T-helper 2 cell treated with Interferon-gamma antibody and Interleukin-4, amounts not matched to agents 100 ng/mL and 5 ng/mL, for 36 hours (primary cell): ENCODE results near the gene AAMP. TPM values are rescaled to one million over a fixed set of nuclear protein-coding genes. Genes with fewer than 3 reads are reported as not detected.

Source experiments
- intact Hi-C: fragments of 100-400 bp; cut with micrococcal nuclease; formaldehyde crosslinking; loops from one replicate; pipeline ENCODE4 v1.15.1; 2023
- total RNA-seq: library from RNA; stranded (reverse); gene quantifications from 2 replicates; pipeline ENCODE4 v1.2.3, GENCODE V29; 2022

The AAMP gene
- total RNA-seq, 1 donor from 2014 or later, result 54.4 TPM

GRCh38 chr2:218229239-218229638, 40.7 kb downstream of the AAMP start:
- intact Hi-C loops, result loop anchor here (1.0 to 5.0 kb wide), 3 partner anchors 11 to 948 kb away; partner anchors contain the start of genes CNPPD1 and RETREG2

DNA sequence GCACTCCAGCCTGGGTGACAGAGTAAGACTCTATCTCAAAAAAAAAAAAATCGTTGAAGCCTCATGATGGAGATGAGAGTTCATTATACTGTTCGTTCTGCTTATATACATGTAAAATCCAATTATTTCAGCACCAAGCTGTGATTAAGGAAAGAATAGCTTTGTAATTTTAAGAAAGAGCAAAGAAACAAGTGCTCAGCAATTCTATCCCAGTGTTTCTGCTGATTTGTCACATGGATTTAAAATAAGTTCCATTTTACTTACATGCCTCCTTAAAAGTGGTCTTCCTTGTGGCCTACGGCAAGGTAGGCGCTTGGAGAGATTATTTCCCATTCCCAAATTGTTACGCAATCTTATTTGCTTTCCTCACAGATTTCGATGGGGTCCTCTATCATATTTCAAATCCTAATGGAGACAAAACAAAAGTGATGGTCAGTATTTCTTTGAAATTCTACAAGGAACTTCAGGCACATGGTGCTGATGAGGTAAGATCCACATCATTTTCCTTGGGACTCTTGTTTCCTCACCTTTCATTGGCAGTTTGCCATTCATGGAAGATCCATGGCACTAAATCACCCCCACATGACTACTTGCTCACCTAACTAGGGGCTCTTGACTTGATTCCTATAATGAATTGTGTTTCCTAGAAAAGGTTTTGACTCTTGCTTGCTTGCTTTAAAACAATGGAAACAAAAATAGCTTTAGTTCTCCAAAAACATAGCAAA, 41.4 kb downstream of the AAMP start:
- intact Hi-C loops, result loop anchor here (1.0 to 5.0 kb wide), 3 partner anchors 10 to 949 kb away; partner anchors contain the start of genes CNPPD1 and RETREG2

DNA sequence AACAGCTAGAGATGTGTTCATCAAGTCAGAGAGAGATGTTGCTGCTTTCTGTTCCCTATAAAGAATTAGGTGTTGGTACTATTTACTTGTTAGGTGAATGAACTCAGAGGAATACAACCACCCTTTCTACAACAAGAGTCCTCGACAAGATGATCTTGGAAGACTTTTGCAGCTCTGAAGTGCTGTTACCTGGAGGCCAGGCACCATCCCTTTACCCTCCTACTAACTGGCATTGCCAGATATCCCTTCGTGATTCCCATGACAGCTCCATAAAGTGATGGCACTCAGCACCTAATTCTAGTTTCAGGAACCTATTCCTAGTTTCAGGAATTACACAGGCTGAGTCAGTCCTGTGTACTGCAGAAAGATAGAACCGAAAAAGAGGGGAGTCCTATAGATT, 43.0 kb downstream of the AAMP start:
- intact Hi-C loops, result loop anchor here (5.0 kb wide), 1 partner anchor 950 kb away; the partner anchor contains the start of genes CNPPD1 and RETREG2

DNA sequence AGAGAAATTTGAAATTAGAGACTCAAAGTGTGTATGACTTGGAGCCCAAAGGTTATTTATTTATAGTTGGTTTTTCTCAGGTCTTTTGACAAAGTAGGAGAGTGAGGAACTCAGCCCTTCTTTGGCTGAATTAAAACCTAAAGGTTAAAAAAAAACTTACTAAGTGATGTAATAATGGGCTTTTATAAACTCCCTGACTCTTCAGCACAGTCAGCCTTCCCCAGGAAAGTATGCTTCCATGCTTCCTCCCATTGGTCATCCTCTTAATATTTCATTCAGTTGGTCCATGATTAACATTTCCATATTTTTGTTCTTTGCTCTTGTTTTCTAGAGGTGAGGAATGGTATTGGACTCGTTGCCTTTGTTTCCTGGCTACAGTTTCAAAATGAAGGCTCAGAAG, 45.8 kb downstream of the AAMP start:
- intact Hi-C loops, result no loop called here

DNA sequence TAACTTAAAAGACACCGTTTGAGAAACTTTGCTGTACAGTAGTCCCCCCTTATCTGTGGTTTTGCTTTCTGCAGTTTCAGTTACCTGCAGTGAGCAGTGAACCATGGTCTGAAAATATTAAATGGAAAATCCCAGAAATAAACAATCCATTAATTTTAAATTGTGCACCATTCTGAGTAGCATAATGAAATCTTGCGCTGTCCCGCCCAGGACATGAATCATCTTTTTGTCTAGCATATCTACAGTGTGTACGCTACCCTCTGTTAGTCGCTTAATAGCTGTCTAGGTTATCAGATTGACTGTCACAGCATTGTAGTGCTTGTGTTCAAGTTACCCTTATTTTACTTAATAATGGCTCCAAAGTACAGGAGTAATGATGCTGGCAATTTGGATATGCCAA, 46.9 kb downstream of the AAMP start:
- intact Hi-C loops, result no loop called here

DNA sequence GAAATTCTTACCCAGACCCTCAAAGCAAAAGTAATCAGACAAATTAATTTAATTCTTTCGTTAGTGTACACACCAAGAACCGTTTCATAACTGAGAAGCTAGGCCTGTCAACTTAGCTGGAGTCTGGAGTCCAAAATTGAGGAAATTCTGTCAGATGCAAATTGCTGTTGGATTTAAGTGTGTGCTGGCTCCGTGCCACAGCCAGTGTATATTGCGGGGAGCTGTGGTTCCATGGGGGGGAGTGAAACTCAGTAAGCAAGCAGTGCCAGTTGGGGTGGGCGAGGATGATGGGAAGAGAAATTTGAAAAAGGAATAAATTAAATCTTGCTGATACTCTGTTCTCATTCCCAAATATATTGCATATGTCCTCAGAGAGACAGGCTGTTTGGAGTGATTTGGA, 48.9 kb downstream of the AAMP start:
- intact Hi-C loops, result no loop called here

DNA sequence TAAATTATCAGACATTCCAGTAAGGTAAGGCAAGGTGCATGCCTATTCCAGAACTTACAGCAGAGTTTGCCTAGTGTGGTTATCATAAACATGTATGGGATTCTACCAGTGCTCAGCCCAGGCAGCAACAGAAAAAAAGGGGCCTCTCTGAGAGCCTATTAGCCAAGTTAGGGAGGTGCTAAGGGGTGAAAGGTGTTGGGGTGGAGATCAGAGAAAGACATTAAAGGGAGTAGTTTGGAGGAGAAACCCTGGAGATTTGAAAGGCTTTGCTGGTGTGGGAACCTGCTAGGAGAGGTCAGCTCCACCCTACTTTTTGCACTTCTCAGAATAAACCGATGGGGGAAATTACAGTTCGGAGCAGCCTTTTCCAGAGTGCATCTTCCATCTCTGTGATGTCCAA, 50.0 kb downstream of the AAMP start:
- intact Hi-C loops, result loop anchor here (2.0 to 5.0 kb wide), 5 partner anchors 37 to 1723 kb away; partner anchors contain the start of genes CXCR1, DNPEP, RPL37A and STK11IP

- intact Hi-C loops, result loop anchor here (1.0 to 5.0 kb wide), 7 partner anchors 11 to 1721 kb away; partner anchors contain the start of genes CNOT9, CXCR1, DNPEP and RPL37A
Observed at GRCh38 chr2:218218268-218219185, 51.4 kb downstream of the AAMP start.

- intact Hi-C loops, result loop anchor here (1.0 to 5.0 kb wide), 12 partner anchors 12 to 1720 kb away; partner anchors contain the start of genes AAMP, CNOT9, CXCR1 and DNPEP
Observed at GRCh38 chr2:218217360-218218267, 52.3 kb downstream of the AAMP start.

GRCh38 chr2:218216674-218217359, 53.1 kb downstream of the AAMP start, which contains the start of gene ARPC2:
ARPC2 (plus strand) TSS chr2:218217189; CDS start chr2:218217471, 282 bp downstream.
- intact Hi-C loops, result loop anchor here (1.0 to 5.0 kb wide), 9 partner anchors 30 to 1720 kb away; partner anchors contain the start of genes AAMP, CXCR1, DNPEP and PNKD

DNA sequence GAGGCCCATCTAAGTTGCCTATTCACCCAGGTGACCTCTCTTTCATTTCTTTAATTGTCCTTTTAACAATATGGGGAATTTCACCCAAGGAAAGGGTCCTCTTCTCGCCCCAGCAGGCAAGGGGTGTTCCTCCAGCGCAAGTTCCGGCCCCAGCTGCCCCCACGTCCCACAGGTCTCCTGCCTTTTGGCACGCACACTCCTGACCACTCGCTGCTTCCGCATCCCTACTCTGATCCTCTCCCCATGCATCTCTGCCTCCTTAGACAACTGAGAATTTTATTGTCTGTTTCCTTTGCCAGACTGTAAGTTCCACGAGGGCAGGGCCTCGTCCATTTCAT, 53.6 kb downstream of the AAMP start:
- intact Hi-C loops, result loop anchor here (2.0 to 5.0 kb wide), 6 partner anchors 30 to 1719 kb away; partner anchors contain the start of genes CXCR1, DNPEP, RPL37A and STK11IP

Other genes starting within 250 kb of the AAMP start
- 1.1 and 1.3 TPM in 2 replicates for gene RUFY4, start 200.9 kb downstream of the AAMP start, total RNA-seq
- 0.39 and 1.3 TPM in 2 replicates for gene CXCR2, start 144.1 kb downstream of the AAMP start, total RNA-seq
- gene CXCR1, start 103.2 kb downstream of the AAMP start, total RNA-seq, result 1.6 and 2.0 TPM in 2 replicates
- 785 and 788 TPM in 2 replicates for gene ARPC2, start 52.9 kb downstream of the AAMP start, total RNA-seq
- 0.86 and 0.91 TPM in 2 replicates for gene GPBAR1, start 9.1 kb downstream of the AAMP start, total RNA-seq
- 26.3 and 27.7 TPM in 2 replicates for gene PNKD, start 382 bp upstream of the AAMP start, total RNA-seq
- gene TMBIM1, start 22.4 kb upstream of the AAMP start, total RNA-seq, result 86.1 and 89.3 TPM in 2 replicates
- not detected in 2 replicates for gene CATIP, start 86.7 kb upstream of the AAMP start, total RNA-seq
- gene SLC11A1, start 112.1 kb upstream of the AAMP start, total RNA-seq, result 0.16 and 0.27 TPM in 2 replicates
- 204 and 207 TPM in 2 replicates for gene CTDSP1, start 129.7 kb upstream of the AAMP start, total RNA-seq
- gene VIL1, start 149.0 kb upstream of the AAMP start, total RNA-seq, result not detected in 2 replicates